GM21529 (cell line): ENCODE data around the gene ANKRD29.
"Not testable (repeated sequence)": the region's sequence is repeated elsewhere in the genome, so short reads cannot be mapped to it uniquely, and the experiment has no call there.

Experiments
- ATAC-seq: cut with Tn5 transposase; IDR thresholded peaks from one replicate; pipeline ENCODE4 v1.9.1; 2021; ENCODE audit not compliant: unreplicated experiment

ANKRD29 gene

GRCh38 chr18:23645568-23646175 lies 17.0 kb downstream of the ANKRD29 start:
- ATAC-seq = no peak

GRCh38 chr18:23643815-23644490 lies 18.8 kb downstream of the ANKRD29 start:
- no peak for ATAC-seq

DNA sequence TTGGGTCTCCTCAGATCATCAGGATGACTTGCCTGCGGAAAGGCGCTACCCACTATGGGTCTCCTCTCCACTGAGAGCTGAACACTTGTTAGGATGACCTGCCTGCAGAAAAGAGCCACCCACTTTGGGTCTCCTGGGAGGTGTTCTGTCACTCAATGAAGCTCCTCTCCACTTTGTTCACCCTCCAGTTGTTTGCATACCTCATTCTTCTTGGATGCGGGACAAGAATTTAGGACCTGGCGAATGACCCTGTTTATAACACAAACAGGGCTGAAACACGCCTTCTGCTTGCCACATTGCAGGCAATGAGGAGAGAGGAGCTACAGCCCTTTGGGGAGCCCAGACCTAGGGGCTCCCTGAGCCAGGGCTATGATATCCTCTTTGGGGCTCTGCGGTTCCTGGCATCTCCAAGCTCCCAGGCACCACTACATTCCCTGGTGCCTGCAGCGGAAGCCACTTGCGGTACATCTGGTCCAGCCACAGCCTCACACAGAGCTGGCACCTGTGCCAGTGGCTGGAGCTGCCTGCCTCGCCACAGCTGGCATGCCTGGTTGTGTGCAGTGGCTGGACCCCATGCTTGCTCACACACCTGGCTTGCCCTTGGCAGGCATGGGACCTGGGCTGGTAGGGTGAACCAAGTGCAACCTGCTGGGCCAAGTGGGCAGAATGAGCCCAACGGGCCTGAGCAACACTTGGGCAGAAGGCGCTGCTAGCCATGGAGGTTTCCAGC lies 20.6 kb downstream of the ANKRD29 start:
- no peak for ATAC-seq

DNA sequence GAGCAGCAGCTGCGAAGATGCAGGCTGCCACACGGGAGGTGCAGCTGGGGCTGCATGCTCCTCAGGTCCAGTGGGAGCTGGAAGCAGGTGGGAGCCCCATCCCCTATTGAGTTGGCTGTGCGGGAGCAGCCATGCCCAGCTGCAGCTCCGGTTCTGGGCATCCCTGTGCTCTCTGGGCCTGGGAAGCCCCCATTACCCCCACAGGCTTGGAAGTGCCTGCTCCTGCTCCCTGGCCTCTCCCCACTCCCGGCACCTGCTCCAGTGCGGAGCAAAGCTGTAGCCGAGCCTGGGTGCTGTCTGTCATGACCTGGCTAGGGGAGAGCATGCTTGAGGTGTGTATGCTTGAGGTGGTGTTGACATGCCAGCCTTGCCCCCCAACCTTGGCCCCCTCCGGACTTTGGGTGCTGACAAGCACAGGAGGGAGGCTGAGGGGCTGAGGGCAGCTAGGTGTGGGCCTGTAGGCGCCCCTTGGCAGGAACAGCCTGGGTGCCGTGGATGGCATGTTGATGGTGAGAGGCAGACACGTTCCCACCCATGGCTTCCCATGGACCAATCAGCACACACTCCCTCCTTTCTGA lies 21.5 kb downstream of the ANKRD29 start:
- ATAC-seq = no peak

GRCh38 chr18:23640052-23640451 lies 22.7 kb downstream of the ANKRD29 start:
- ATAC-seq = no peak

GRCh38 chr18:23636433-23636832 lies 26.3 kb downstream of the ANKRD29 start:
- not testable (repeated sequence) for ATAC-seq

DNA sequence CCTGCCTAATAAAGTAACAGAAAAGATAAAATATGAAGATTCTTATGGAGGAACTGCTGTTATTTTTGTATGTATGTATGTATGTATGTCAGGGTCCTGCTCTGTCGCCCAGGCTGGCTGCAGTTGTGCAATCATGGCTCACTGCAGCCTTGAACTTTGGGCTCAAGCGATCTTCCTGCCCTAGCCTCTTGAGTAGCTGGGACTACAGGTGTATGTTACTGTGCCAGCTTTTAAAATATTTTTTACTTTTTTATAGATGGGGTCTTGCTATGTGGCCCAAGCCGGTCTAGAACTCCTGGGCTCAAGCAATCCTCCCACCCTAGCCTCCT lies 26.7 kb downstream of the ANKRD29 start:
- ATAC-seq = no peak

GRCh38 chr18:23635283-23636070 lies 27.2 kb downstream of the ANKRD29 start:
- ATAC-seq = no peak

DNA sequence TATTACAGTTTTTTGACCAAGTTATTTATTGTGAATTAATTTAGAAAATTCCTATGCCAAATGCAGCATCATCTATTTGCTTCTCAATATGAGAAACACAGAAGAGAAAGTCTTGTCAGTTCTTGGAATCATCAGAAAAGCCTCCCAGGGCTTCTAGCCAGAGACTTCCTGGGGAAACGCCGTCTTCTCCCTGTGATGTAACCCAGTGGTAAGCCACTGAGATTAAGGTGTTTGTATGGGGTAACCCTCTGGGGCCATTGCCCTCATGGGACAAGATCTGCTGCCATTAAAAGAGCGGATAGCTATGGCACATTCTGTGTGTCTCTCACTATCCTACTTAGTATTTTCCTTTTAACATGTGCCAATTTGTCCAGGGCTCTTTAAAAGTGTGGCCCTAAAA lies 28.0 kb downstream of the ANKRD29 start:
- ATAC-seq = no peak

GRCh38 chr18:23632615-23633014 lies 30.1 kb downstream of the ANKRD29 start:
- ATAC-seq = no peak

DNA sequence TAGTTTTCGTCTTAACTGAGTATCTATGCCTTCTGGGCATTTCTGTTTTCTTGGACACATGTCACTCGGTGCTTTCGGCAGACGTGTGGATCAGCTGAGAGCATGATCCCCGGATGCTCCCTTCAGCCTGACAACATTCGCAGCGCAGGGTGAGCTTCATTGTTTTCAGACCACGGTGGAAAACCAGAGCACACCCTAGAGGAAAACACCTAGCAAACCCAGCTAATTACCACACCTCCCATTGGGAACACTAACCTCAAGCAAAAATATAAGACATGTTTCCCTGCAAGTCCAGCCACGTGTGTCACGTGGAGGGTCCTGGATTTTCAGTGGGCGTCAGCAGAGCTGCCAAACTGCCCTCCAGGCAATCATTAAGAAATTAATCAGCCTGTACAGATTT lies 31.0 kb downstream of the ANKRD29 start:
- no peak for ATAC-seq

DNA sequence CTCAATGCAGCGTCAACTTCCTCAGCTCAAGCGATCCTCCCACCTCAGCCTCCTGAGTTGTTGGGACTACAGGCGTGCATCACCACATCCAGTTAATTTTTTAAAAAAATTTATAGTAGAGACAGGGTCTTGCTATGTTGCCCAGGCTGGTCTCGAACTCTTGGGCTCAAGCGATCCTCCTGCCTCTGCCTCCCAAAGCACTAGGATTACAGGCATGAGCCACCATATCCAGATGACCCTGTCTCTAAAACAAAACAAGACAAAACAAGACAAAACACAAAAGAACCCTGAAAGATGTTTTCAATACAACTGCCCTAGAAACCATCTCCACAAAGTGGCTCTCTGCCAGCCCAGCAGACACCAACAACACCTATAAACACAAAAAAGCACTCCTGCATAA lies 31.4 kb downstream of the ANKRD29 start:
- no peak for ATAC-seq

DNA sequence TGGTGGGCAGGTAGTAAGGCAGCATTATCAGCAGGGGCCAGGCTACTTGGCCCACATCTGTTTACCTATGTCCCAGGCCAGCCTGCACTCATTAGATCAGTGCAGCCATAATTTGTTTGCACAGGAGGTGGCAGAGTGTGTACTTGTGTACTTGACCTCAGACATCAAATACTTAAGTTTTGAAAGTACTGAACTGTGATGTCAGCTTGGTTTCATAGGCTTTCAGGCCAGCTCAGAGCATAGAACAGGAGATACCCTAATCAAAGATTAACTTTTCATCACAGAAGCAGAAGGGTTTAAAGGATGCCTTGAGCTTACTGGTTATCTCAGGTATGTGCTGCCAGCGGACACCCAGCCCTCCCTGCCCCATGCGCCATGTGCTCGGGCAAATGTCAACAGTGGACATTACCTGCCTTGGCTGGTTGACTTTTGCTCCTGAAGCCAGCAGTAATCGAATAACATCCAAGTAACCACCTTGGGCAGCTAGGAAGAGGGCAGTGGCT lies 33.2 kb downstream of the ANKRD29 start:
- ATAC-seq = peak; percentile 88

GRCh38 chr18:23627970-23628369 lies 34.7 kb downstream of the ANKRD29 start:
- ATAC-seq = no peak

GRCh38 chr18:23627321-23627720 lies 35.4 kb downstream of the ANKRD29 start:
- no peak for ATAC-seq

- ATAC-seq = no peak
These were observed 36.0 kb downstream of the ANKRD29 start for GRCh38 chr18:23626451-23627279.

DNA sequence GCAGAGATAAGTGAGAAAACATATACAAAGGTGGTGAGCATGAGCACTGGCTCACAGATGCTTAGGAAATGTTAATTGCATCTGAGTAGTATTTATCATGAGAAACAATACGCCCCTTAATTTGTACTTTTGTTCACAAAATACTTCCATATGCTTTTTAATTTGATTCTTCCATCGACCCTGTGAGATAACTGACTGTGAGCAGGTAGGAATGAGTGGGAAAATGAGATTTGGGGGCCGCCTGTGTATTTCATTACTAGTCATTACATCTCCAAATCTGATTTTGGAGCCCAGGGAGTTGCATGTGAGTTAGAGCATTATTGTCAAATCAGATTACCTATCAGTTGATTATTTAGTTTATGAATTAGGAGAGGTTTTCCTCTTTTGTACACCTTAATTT lies 39.7 kb downstream of the ANKRD29 start:
- ATAC-seq = no peak

DNA sequence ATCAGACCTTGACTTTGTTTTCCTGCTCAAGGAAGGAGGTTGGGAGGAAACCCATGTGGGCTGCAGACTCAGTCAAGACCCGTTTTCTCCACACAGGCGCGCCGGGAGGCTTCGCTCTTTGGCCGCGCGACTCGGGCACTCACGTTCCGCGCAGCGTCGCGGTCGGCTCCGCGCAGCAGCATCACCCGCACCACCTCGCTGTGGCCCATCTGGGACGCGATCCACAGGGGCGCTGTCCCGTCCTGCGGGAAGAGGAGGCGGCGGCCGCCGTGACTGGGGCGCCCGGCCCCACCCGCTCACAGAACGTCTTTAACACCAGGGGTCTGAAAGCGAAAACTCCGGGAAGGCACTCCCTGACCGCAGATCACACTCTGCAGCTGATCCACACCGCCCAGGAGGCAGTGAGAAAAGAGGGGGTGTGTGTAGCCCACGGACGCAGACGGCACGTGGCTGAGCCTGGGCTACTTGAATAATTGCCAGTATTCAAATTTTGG lies 43.3 kb downstream of the ANKRD29 start:
- peak; percentile 28 for ATAC-seq

- ATAC-seq = peak; percentile 51
These were observed 43.8 kb downstream of the ANKRD29 start for GRCh38 chr18:23618862-23619387.
